Breast epithelium (tissue), 3 donors: ENCODE results near the gene VWF. TPM values are rescaled to one million over a fixed set of nuclear protein-coding genes. Genes with fewer than 3 reads are reported as not detected.

ENCODE experiments used
- total RNA-seq, 3 donors: library from RNA; depleted of rRNA; stranded (reverse); fragments of >200 nt; gene quantifications; one replicate each; pipeline ENCODE4 v1.1.0, GENCODE V29; 2016

Gene VWF
- total RNA-seq, 3 donors from 2014 or later, result 60.3 to 267 (median 117) TPM

Other genes starting within 250 kb of the VWF start
- 10 to 100 TPM in 2 of 3 donors, 1 to 10 TPM in 1; 5.0 to 33.1 (median 16.8) TPM for gene ANO2, start 179.4 kb downstream of the VWF start, total RNA-seq
- gene CD9, start 75.7 kb upstream of the VWF start, total RNA-seq, result 100 to 1,000 TPM in 2 of 3 donors, 10 to 100 TPM in 1; 91.1 to 436 (median 243) TPM
- 10 to 100 TPM; 11.9 to 43.6 (median 42.4) TPM for gene PLEKHG6, start 186.0 kb upstream of the VWF start, total RNA-seq
- gene TNFRSF1A, start 217.4 kb upstream of the VWF start, total RNA-seq, result 100 to 1,000 TPM; 232 to 256 (median 238) TPM